Endometrium (tissue), 2 donors: ENCODE data around the gene CDC73.
"Not testable (repeated sequence)": the region's sequence is repeated elsewhere in the genome, so short reads cannot be mapped to it uniquely, and the experiment has no call there.

Experiments used
- FAIRE-seq: peaks from 2 replicates; lab custom pipeline; 2012; peaks lifted over from hg19 to GRCh38; lab: Jason Lieb, UNC
- donor health status: control.
- donor health status: control.

Gene CDC73

GRCh38 chr1:193114485-193115095, 7.2 kb upstream of the CDC73 start:
- FAIRE-seq: no peak

- no peak for FAIRE-seq
Measured at GRCh38 chr1:193115629-193116227, 6.1 kb upstream of the CDC73 start.

GRCh38 chr1:193117167-193117566, 4.7 kb upstream of the CDC73 start:
- not testable (repeated sequence) for FAIRE-seq

GRCh38 chr1:193118194-193118593, 3.6 kb upstream of the CDC73 start:
- no peak for FAIRE-seq

GRCh38 chr1:193118803-193119730, 2.8 kb upstream of the CDC73 start:
- no peak for FAIRE-seq

- FAIRE-seq: no peak
Measured at GRCh38 chr1:193120604-193121166, 1.1 kb upstream of the CDC73 start.

- no peak for FAIRE-seq
Measured at GRCh38 chr1:193123751-193124150, 1.9 kb downstream of the CDC73 start.

- FAIRE-seq: no peak
Measured at GRCh38 chr1:193125369-193125768, 3.5 kb downstream of the CDC73 start.

GRCh38 chr1:193131266-193131860, 9.5 kb downstream of the CDC73 start:
- FAIRE-seq: no peak

GRCh38 chr1:193140254-193140653, 18.4 kb downstream of the CDC73 start:
- FAIRE-seq: no peak

GRCh38 chr1:193141804-193142203, 20.0 kb downstream of the CDC73 start:
- no peak for FAIRE-seq

GRCh38 chr1:193142409-193142808, 20.6 kb downstream of the CDC73 start:
- no peak for FAIRE-seq

- FAIRE-seq: peak; percentile 88
Measured at GRCh38 chr1:193143285-193143684, 21.5 kb downstream of the CDC73 start.

- no peak for FAIRE-seq
Measured at GRCh38 chr1:193144361-193144938, 22.6 kb downstream of the CDC73 start.

- no peak for FAIRE-seq
Measured at GRCh38 chr1:193144999-193145398, 23.2 kb downstream of the CDC73 start.

- FAIRE-seq: no peak
Measured at GRCh38 chr1:193156117-193156821, 34.4 kb downstream of the CDC73 start.

- FAIRE-seq: no peak
Measured at GRCh38 chr1:193156822-193157142, 35.0 kb downstream of the CDC73 start.

GRCh38 chr1:193157360-193157759, 35.5 kb downstream of the CDC73 start:
- no peak for FAIRE-seq

- FAIRE-seq: no peak
Measured at GRCh38 chr1:193176113-193176512, 54.3 kb downstream of the CDC73 start.

GRCh38 chr1:193176788-193177187, 55.0 kb downstream of the CDC73 start:
- no peak for FAIRE-seq

- no peak for FAIRE-seq
Measured at GRCh38 chr1:193179094-193179493, 57.3 kb downstream of the CDC73 start.

GRCh38 chr1:193181536-193181935, 59.7 kb downstream of the CDC73 start:
- FAIRE-seq: no peak
